HEK293 (cell line): ENCODE results near the gene TUBB4A.

Experiments used
- KLF7 ChIP-seq: fragments of 450-650 bp; formaldehyde crosslinking; IDR thresholded peaks from 2 replicates; pipeline ENCODE4 v1.5.1; 2016; ENCODE audit warnings: missing biosample characterization, missing genetic modification characterization, borderline replicate concordance
- REPIN1 ChIP-seq: fragments of 450-650 bp; formaldehyde crosslinking; IDR thresholded peaks from 2 replicates; pipeline ENCODE4 v1.5.1; 2017; ENCODE audit warnings: missing biosample characterization, missing genetic modification characterization, low read depth
- ZBTB1 ChIP-seq: fragments of 450-650 bp; formaldehyde crosslinking; IDR thresholded peaks from 2 replicates; pipeline ENCODE4 v1.5.1; 2016; ENCODE audit warnings: missing biosample characterization, missing genetic modification characterization
- ZIC2 ChIP-seq: fragments of 450-650 bp; formaldehyde crosslinking; IDR thresholded peaks from 2 replicates; pipeline ENCODE4 v1.5.1; 2016; ENCODE audit warnings: missing biosample characterization, missing genetic modification characterization
- ZNF211 ChIP-seq: fragments of 450-650 bp; formaldehyde crosslinking; IDR thresholded peaks from 2 replicates; pipeline ENCODE4 v1.5.1; 2016; ENCODE audit warnings: low read depth, missing biosample characterization, missing genetic modification characterization
- ZNF76 ChIP-seq: fragments of 450-650 bp; formaldehyde crosslinking; IDR thresholded peaks from 2 replicates; pipeline ENCODE4; 2016; ENCODE audit warnings: low read depth, missing biosample characterization, missing genetic modification characterization, borderline replicate concordance
- TF ChIP-seq, protein P1 (sequence below): fragments of 450-650 bp; formaldehyde crosslinking; IDR thresholded peaks from 2 replicates; pipeline ENCODE4 v1.5.1; 2016; ENCODE audit warnings: missing biosample characterization, missing genetic modification characterization, borderline replicate concordance
- TF ChIP-seq, protein P2 (sequence below): fragments of 450-650 bp; formaldehyde crosslinking; IDR thresholded peaks from 2 replicates; pipeline ENCODE4 v1.5.1; 2016; ENCODE audit warnings: missing biosample characterization, missing genetic modification characterization
- TF ChIP-seq, protein P3 (sequence below): fragments of 450-650 bp; formaldehyde crosslinking; IDR thresholded peaks from 2 replicates; pipeline ENCODE4; 2016; ENCODE audit warnings: missing biosample characterization, missing genetic modification characterization
- TF ChIP-seq, protein P4 (sequence below): fragments of 450-650 bp; formaldehyde crosslinking; optimal IDR thresholded peaks from 2 replicates; pipeline ENCODE3; 2016; ENCODE audit warnings: missing biosample characterization, mild to moderate bottlenecking, missing genetic modification characterization
- TF ChIP-seq, protein P5 (sequence below): fragments of 450-650 bp; formaldehyde crosslinking; IDR thresholded peaks from 2 replicates; pipeline ENCODE4 v1.5.1; 2016; ENCODE audit warnings: missing biosample characterization, missing genetic modification characterization, low read depth
- TF ChIP-seq, protein P6 (sequence below): fragments of 450-650 bp; formaldehyde crosslinking; IDR thresholded peaks from 2 replicates; pipeline ENCODE4 v1.5.1; 2016; ENCODE audit warnings: missing biosample characterization, missing genetic modification characterization, low read depth

DNA sequence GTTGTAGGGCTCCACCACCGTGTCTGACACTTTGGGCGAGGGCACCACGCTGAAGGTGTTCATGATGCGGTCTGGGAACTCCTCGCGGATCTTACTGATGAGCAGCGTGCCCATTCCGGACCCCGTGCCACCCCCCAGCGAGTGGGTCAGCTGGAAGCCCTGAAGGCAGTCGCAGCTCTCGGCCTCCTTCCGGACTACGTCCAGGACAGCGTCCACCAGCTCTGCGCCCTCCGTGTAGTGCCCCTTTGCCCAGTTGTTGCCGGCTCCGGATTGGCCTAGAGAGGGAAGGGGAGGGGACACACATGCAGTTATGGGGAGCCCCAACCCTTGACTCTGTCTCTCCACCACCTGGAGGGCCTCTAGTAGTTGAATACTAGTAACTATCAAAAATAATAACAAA, 6.2 kb downstream of the TUBB4A start:
- TF ChIP-seq, protein P1, sequence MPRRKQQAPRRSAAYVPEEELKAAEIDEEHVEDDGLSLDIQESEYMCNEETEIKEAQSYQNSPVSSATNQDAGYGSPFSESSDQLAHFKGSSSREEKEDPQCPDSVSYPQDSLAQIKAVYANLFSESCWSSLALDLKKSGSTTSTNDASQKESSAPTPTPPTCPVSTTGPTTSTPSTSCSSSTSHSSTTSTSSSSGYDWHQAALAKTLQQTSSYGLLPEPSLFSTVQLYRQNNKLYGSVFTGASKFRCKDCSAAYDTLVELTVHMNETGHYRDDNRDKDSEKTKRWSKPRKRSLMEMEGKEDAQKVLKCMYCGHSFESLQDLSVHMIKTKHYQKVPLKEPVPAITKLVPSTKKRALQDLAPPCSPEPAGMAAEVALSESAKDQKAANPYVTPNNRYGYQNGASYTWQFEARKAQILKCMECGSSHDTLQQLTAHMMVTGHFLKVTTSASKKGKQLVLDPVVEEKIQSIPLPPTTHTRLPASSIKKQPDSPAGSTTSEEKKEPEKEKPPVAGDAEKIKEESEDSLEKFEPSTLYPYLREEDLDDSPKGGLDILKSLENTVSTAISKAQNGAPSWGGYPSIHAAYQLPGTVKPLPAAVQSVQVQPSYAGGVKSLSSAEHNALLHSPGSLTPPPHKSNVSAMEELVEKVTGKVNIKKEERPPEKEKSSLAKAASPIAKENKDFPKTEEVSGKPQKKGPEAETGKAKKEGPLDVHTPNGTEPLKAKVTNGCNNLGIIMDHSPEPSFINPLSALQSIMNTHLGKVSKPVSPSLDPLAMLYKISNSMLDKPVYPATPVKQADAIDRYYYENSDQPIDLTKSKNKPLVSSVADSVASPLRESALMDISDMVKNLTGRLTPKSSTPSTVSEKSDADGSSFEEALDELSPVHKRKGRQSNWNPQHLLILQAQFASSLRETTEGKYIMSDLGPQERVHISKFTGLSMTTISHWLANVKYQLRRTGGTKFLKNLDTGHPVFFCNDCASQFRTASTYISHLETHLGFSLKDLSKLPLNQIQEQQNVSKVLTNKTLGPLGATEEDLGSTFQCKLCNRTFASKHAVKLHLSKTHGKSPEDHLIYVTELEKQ (tag by site-specific recombination) = no peak
- TF ChIP-seq ZIC2 (tag by site-specific recombination) (no peak), ZNF76 (tag by site-specific recombination) (no peak), KLF7 (no peak), ZNF211 (tag by site-specific recombination) (no peak), ZBTB1 (tag by site-specific recombination) (no peak), REPIN1 (tag by site-specific recombination) (no peak)
- TF ChIP-seq, protein P2, sequence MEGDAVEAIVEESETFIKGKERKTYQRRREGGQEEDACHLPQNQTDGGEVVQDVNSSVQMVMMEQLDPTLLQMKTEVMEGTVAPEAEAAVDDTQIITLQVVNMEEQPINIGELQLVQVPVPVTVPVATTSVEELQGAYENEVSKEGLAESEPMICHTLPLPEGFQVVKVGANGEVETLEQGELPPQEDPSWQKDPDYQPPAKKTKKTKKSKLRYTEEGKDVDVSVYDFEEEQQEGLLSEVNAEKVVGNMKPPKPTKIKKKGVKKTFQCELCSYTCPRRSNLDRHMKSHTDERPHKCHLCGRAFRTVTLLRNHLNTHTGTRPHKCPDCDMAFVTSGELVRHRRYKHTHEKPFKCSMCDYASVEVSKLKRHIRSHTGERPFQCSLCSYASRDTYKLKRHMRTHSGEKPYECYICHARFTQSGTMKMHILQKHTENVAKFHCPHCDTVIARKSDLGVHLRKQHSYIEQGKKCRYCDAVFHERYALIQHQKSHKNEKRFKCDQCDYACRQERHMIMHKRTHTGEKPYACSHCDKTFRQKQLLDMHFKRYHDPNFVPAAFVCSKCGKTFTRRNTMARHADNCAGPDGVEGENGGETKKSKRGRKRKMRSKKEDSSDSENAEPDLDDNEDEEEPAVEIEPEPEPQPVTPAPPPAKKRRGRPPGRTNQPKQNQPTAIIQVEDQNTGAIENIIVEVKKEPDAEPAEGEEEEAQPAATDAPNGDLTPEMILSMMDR (tag by site-specific recombination) = no peak
- TF ChIP-seq, protein P3, sequence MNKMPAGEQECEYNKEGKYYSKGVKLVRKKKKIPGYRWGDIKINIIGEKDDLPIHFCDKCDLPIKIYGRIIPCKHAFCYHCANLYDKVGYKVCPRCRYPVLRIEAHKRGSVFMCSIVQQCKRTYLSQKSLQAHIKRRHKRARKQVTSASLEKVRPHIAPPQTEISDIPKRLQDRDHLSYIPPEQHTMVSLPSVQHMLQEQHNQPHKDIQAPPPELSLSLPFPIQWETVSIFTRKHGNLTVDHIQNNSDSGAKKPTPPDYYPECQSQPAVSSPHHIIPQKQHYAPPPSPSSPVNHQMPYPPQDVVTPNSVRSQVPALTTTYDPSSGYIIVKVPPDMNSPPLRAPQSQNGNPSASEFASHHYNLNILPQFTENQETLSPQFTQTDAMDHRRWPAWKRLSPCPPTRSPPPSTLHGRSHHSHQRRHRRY = no peak
- TF ChIP-seq, protein P4, sequence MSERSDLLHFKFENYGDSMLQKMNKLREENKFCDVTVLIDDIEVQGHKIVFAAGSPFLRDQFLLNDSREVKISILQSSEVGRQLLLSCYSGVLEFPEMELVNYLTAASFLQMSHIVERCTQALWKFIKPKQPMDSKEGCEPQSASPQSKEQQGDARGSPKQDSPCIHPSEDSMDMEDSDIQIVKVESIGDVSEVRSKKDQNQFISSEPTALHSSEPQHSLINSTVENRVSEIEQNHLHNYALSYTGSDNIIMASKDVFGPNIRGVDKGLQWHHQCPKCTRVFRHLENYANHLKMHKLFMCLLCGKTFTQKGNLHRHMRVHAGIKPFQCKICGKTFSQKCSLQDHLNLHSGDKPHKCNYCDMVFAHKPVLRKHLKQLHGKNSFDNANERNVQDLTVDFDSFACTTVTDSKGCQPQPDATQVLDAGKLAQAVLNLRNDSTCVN = no peak
- TF ChIP-seq, protein P5, sequence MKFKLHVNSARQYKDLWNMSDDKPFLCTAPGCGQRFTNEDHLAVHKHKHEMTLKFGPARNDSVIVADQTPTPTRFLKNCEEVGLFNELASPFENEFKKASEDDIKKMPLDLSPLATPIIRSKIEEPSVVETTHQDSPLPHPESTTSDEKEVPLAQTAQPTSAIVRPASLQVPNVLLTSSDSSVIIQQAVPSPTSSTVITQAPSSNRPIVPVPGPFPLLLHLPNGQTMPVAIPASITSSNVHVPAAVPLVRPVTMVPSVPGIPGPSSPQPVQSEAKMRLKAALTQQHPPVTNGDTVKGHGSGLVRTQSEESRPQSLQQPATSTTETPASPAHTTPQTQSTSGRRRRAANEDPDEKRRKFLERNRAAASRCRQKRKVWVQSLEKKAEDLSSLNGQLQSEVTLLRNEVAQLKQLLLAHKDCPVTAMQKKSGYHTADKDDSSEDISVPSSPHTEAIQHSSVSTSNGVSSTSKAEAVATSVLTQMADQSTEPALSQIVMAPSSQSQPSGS (tag by site-specific recombination) = no peak
- TF ChIP-seq, protein P6, sequence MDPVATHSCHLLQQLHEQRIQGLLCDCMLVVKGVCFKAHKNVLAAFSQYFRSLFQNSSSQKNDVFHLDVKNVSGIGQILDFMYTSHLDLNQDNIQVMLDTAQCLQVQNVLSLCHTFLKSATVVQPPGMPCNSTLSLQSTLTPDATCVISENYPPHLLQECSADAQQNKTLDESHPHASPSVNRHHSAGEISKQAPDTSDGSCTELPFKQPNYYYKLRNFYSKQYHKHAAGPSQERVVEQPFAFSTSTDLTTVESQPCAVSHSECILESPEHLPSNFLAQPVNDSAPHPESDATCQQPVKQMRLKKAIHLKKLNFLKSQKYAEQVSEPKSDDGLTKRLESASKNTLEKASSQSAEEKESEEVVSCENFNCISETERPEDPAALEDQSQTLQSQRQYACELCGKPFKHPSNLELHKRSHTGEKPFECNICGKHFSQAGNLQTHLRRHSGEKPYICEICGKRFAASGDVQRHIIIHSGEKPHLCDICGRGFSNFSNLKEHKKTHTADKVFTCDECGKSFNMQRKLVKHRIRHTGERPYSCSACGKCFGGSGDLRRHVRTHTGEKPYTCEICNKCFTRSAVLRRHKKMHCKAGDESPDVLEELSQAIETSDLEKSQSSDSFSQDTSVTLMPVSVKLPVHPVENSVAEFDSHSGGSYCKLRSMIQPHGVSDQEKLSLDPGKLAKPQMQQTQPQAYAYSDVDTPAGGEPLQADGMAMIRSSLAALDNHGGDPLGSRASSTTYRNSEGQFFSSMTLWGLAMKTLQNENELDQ (tag by site-specific recombination) = no peak
